GM19395 (cell line): ENCODE measurements around the gene ZFYVE21.

ENCODE experiments used
- ATAC-seq: cut with Tn5 transposase; IDR thresholded peaks from one replicate; pipeline ENCODE4 v1.9.1; 2021; ENCODE audit warnings: mild to moderate bottlenecking, moderate library complexity; ENCODE audit not compliant: unreplicated experiment

The ZFYVE21 gene

DNA sequence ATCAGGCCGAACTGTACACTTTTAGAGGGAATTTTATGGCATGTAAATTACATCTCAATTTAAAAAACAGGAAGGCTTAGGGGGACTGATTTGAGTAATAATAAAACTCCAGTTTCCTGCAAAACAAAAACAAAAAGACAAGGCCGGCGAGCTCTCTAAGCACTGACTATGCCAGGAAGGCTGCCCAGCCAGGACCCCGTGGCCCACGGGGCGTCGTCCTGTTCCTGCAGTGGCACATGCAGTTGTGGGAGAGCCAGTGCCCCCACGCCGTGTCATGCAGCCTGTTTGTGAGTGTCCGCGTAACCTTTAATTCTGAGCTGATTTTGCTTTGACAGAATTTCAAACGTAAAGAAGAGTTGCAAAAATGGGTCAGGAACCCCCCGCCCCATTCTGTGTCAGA, 10.9 kb upstream of the ZFYVE21 start:
- ATAC-seq = no peak

- ATAC-seq = no peak
Observed at GRCh38 chr14:103705118-103705503, 10.5 kb upstream of the ZFYVE21 start.

GRCh38 chr14:103705504-103706284, 9.9 kb upstream of the ZFYVE21 start:
- no peak for ATAC-seq

GRCh38 chr14:103706551-103707328, 8.9 kb upstream of the ZFYVE21 start:
- no peak for ATAC-seq

DNA sequence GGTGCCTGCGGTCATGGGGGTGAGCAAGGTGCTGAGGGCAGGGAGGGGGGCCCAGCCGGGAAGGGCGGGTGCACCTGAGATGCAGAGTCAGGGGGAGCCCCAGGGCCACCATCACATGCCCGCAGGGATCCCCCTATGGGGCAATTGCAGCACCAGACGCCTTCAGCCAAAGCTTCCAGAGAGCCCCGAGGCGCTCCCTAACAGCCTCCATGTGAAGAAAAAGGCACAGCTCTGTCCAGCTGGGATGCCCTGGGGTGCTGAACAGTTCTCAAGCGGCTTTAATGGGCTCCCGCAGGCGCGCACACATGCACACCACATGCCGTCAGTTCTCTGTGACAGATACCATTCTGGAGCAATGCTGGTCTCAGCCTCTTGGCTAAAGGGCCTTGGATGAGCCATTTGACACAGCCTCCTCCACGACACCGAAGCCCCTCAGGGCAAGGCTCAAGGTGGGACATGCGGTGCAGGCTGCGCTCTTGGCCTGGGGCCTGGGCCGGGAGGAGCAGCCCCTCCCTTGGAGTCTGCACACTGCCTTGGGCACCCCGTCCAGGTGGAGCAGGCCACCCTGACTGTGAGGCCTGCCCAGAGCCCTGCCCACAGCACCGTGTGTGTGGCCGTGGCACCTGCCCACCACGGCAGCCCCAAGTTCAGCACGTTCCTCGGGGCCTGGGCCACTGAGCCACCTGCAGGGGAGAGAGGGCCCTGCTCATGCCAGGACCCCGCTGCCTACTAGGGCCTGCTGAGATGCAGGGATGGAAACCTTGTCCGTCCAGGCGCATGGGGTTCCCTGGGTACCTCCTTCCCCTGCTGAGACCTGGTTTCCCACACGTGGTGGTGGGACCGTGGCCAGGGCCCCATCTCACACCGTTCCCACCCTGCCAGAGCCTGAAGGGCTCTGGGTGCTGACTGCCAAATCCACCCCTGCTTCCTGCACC, 8.0 kb upstream of the ZFYVE21 start:
- ATAC-seq = no peak

GRCh38 chr14:103708750-103709187, 6.8 kb upstream of the ZFYVE21 start:
- ATAC-seq = no peak

DNA sequence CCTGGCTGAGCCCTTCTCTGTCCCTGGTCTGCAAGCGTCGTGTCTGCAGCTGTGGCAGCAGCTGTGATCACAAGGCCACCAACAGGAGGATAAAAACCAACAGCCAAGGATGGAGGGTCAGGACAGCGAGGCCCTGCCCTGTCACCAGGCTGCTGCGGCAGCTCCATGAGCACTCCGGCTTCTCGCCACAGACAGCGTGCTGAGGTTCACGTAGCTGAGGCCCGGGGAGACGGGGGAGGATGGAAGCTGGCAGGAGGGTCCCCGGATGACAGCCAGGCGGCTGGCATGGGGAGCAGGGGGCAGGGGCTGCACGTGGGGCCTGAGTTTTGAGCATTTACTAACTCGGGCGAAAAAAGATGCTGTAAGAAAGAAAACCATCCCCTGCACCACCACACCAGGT, 5.8 kb upstream of the ZFYVE21 start:
- ATAC-seq = no peak

GRCh38 chr14:103710771-103711377, 4.7 kb upstream of the ZFYVE21 start:
- no peak for ATAC-seq

DNA sequence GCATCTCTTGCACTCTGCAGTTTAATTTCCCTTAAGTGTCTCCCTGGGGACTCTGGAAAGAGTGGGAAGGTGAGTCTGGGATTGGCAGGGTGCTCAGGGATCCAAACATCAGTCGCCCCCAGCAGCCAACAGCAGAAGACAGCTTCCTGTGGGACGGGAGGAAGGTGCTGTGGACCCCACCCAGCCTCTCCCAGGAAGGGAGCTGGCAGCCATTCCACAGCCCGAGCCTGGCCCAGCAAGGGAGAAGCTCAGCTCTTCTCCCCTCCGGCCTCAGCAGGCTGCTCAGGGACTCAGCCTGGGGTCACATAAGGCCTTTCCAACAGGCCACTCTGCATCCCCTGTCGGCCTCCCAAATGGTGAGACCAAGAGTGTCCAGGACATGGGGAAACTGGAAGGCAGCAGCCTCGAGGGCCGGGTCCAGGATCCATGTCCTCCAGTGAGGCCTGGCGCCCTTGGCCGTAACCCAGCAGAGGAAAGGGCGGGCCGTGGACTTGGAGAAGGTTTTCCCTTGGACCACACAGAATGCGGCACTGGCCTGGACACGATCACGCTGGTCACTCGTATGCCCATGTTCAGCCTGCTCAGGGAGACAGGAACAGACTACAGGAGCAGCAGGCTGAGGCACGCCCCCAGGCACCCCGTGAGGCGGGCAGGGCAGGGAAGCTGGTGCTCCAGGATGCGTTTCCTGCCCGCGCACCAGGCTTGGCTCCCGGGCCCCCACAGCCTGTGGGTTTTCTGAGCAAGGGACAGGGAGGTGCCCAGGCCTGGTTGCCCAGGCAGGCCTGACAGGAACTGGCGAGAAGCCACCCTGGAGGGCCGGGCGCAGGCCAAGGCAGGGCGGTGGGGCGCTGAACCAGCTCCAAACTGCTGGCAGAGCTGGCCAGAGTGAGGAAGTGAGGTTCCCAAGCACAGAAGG, 3.8 kb upstream of the ZFYVE21 start:
- no peak for ATAC-seq

GRCh38 chr14:103712633-103713247, 2.9 kb upstream of the ZFYVE21 start:
- no peak for ATAC-seq

DNA sequence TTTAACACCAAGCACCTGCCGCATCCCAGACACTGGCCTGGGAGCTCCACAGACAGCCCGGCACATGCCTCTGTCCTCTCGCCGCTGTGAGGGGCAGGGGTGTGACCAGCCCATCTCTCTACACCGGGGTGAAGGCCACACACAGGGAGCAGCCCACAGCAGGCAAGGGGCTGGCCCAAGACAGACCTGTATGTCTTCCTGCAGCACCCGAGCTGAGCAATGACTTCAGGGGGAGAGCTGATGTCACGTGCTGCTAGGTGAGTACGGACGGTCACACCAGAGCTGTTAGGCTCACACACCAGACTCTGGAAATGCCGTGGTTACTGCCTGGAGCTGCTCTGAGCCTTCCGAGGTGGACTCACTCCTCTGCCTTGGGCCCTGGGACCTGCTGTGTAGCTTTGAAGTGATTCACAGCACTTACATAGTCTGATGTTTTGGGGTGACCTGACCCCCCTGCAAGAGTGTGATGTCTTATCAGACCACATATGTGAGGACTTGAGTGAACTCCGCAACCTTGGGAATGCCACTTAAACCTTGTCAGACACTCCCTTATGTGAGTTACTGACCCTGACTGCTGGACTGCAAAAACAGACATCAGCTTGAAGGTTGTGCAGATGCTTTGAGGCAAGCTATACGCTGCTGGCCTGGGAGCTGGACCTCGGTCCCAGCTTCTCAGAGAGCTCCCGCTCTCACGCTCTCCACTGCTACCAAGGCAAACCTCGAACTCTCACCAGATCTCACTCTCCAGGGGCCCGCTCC, 2.1 kb upstream of the ZFYVE21 start:
- no peak for ATAC-seq

GRCh38 chr14:103714063-103714724, 1.4 kb upstream of the ZFYVE21 start:
- no peak for ATAC-seq

GRCh38 chr14:103716091-103716801, 636 bp downstream of the ZFYVE21 start:
- no peak for ATAC-seq

DNA sequence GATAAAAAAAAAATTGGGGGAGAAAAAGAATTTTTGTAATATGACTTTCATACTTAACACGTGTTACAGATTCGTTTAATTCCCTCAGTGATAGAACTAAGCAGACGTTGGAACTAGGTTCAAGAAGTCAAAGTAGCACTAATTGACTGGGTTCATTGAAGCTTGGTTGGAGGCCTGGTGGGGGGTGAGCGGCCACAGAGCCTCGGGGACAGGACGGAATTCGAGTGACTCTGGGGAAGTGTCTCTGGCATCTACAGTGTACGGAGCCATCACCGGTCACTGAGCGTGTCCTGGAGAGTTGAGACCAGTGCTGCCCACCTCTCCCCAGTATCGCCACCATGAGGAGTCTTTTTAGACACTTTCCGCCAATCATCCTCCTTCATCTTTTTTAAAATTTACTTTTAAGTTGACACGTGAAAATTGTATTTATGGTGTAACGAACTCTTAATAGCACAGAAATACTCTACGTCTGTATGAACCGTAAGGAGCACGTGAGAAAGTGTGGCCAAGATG, 1.3 kb downstream of the ZFYVE21 start:
- no peak for ATAC-seq

- ATAC-seq = no peak
Observed at GRCh38 chr14:103718572-103718971, 3.0 kb downstream of the ZFYVE21 start.

DNA sequence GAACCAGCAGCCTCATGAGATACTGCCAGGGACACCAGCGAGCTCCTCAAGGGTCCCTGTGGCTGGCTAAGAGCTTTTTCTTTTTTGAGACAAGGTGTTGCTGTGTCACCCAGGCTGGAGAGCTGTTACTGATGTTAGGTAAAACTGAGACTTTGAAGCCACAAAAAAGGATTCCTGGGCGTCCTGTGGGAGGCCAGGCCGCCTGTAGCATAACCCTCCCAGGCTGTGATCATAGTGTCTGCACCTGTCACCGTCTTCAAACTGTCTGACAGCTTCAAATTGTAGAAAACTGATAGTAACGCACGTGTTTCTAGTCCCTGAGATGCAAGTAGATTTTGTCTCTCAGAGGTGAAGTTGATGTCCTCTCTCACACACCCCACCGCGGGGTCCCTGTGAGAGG, 4.1 kb downstream of the ZFYVE21 start:
- no peak for ATAC-seq
